WTC11 (cell line): Measurements from ENCODE around the gene IVD. TPM values are rescaled to one million over a fixed set of nuclear protein-coding genes. Genes with fewer than 3 reads are reported as not detected.

ENCODE experiments used
- ATAC-seq: fragments of 200-7000 bp; cut with Tn5 transposase; 2 replicates; pipeline ENCODE4 v1.10.0; 2021; ENCODE audit warnings: mild to moderate bottlenecking, moderate library complexity
- CTCF ChIA-PET: fragments of 300-600 bp; sonication (Branson Sonifier 250); formaldehyde crosslinking; loops from one replicate; lab custom pipeline; 2021; ENCODE audit warnings: antibody characterized with exemption; lab: Charles Lee
- POLR2A ChIA-PET: fragments of 350-600 bp; sonication (Branson Sonifier 250); formaldehyde crosslinking; loops from one replicate; lab custom pipeline; 2021; ENCODE audit warnings: antibody characterized with exemption; lab: Charles Lee
- DNase-seq: peaks from one replicate; pipeline ENCODE4 v3.0.0; 2021; ENCODE audit warnings: low spot score
- H3K27ac Mint-ChIP-seq: 2 replicates; pipeline ENCODE4 v1.8.0; 2021; ENCODE audit warnings: mixed read lengths
- H3K27me3 Mint-ChIP-seq: 2 replicates; pipeline ENCODE4 v1.8.0; 2021; ENCODE audit warnings: low read depth, mild to moderate bottlenecking, moderate library complexity, mixed read lengths
- H3K36me3 Mint-ChIP-seq: 2 replicates; pipeline ENCODE4 v1.8.0; 2021; ENCODE audit warnings: mixed read lengths
- H3K4me1 Mint-ChIP-seq: 2 replicates; pipeline ENCODE4 v1.8.0; 2022; ENCODE audit warnings: mixed read lengths
- H3K4me3 Mint-ChIP-seq: 2 replicates; pipeline ENCODE4 v1.8.0; 2021; ENCODE audit warnings: mild to moderate bottlenecking, moderate library complexity, mixed read lengths
- H3K9me3 Mint-ChIP-seq: 2 replicates; pipeline ENCODE4 v1.8.0; 2021; ENCODE audit warnings: mixed read lengths
- ESRRA ChIP-seq: sonication (generic); formaldehyde crosslinking; IDR thresholded peaks from 2 replicates; pipeline ENCODE4 v1.8.1; 2022; ENCODE audit warnings: mild to moderate bottlenecking, missing genetic modification reagents, borderline replicate concordance
- FOXJ3 ChIP-seq: sonication (generic); formaldehyde crosslinking; IDR thresholded peaks from 2 replicates; pipeline ENCODE4 v1.9.0; 2021; ENCODE audit warnings: missing genetic modification reagents, mild to moderate bottlenecking, borderline replicate concordance
- GTF2I ChIP-seq: fragments of 250-450 bp; sonication (Bioruptor Pico); conservative IDR thresholded peaks from 2 replicates; pipeline ENCODE4 v1.4.0; 2021; ENCODE audit warnings: mild to moderate bottlenecking
- IRF2 ChIP-seq: sonication (generic); formaldehyde crosslinking; IDR thresholded peaks from 2 replicates; pipeline ENCODE4 v1.8.0; 2022; ENCODE audit warnings: low read depth, missing genetic modification reagents, borderline replicate concordance
- JAZF1 ChIP-seq: fragments of 250-450 bp; sonication (Bioruptor Pico); IDR thresholded peaks from 2 replicates; pipeline ENCODE4 v1.9.0; 2021; ENCODE audit warnings: moderate library complexity, mild to moderate bottlenecking, inconsistent platforms
- NFYB ChIP-seq: sonication (generic); formaldehyde crosslinking; conservative IDR thresholded peaks from 2 replicates; pipeline ENCODE4 v1.8.0; 2022; ENCODE audit warnings: low read depth, missing genetic modification reagents
- NR3C1 ChIP-seq: sonication (generic); formaldehyde crosslinking; conservative IDR thresholded peaks from 2 replicates; pipeline ENCODE4 v1.8.1; 2023; ENCODE audit warnings: low read depth, mild to moderate bottlenecking, missing genetic modification reagents
- PRDM15 ChIP-seq: sonication (generic); formaldehyde crosslinking; IDR thresholded peaks from 2 replicates; pipeline ENCODE4 v1.8.0; 2022; ENCODE audit warnings: missing genetic modification reagents
- SMAD3 ChIP-seq: sonication (generic); formaldehyde crosslinking; IDR thresholded peaks from 2 replicates; pipeline ENCODE4 v1.8.0; 2022; ENCODE audit warnings: missing genetic modification reagents, mild to moderate bottlenecking, borderline replicate concordance
- TEAD4 ChIP-seq: sonication (generic); formaldehyde crosslinking; IDR thresholded peaks from 2 replicates; pipeline ENCODE4 v1.8.0; 2022; ENCODE audit warnings: mild to moderate bottlenecking, missing genetic modification reagents
- TP53 ChIP-seq: sonication (generic); formaldehyde crosslinking; IDR thresholded peaks from 2 replicates; pipeline ENCODE4 v1.8.1; 2023; ENCODE audit warnings: mild to moderate bottlenecking, missing genetic modification reagents
- ZNF317 ChIP-seq: sonication (generic); formaldehyde crosslinking; IDR thresholded peaks from 2 replicates; pipeline ENCODE4 v1.8.1; 2023; ENCODE audit warnings: low read depth, mild to moderate bottlenecking, moderate library complexity, missing genetic modification reagents, borderline replicate concordance
- ZNF416 ChIP-seq: fragments of 250-450 bp; sonication (Bioruptor Pico); IDR thresholded peaks from 2 replicates; pipeline ENCODE4 v1.9.0; 2021; ENCODE audit warnings: mild to moderate bottlenecking, inconsistent platforms
- ZNF532 ChIP-seq: fragments of 250-450 bp; sonication (Bioruptor Pico); IDR thresholded peaks from 2 replicates; pipeline ENCODE4 v1.9.0; 2021; ENCODE audit warnings: mild to moderate bottlenecking, borderline replicate concordance
- ZSCAN18 ChIP-seq: fragments of 250-450 bp; sonication (Bioruptor Pico); IDR thresholded peaks from 2 replicates; pipeline ENCODE4 v2.1.2; 2022; ENCODE audit warnings: mild to moderate bottlenecking, moderate library complexity
- total RNA-seq: library from RNA; stranded (reverse); gene quantifications from 3 replicates; pipeline ENCODE4 v1.2.3, GENCODE V29; 2021
- TF ChIP-seq, protein P1 (sequence below): sonication (generic); formaldehyde crosslinking; IDR thresholded peaks from 2 replicates; pipeline ENCODE4 v1.8.0; 2022; ENCODE audit warnings: mild to moderate bottlenecking, missing genetic modification reagents
- TF ChIP-seq, protein P2 (sequence below): sonication (generic); formaldehyde crosslinking; IDR thresholded peaks from 2 replicates; pipeline ENCODE4 v1.8.1; 2023; ENCODE audit warnings: mild to moderate bottlenecking, missing genetic modification reagents, moderate library complexity

IVD gene
- total RNA-seq, 1 experiment from 2014 or later, result 96.1 TPM

- no peak for ATAC-seq
- no peaks in the 10 kb centered on the region for H3K9me3 Mint-ChIP-seq
- CTCF ChIA-PET, result interaction anchor here (1.1 kb wide), 1 partner anchor 10 kb away, joined by 3 read pairs; no protein-coding TSS in a partner anchor
Observed at GRCh38 chr15:40459391-40460015, 53.9 kb downstream of the IVD start.

DNA sequence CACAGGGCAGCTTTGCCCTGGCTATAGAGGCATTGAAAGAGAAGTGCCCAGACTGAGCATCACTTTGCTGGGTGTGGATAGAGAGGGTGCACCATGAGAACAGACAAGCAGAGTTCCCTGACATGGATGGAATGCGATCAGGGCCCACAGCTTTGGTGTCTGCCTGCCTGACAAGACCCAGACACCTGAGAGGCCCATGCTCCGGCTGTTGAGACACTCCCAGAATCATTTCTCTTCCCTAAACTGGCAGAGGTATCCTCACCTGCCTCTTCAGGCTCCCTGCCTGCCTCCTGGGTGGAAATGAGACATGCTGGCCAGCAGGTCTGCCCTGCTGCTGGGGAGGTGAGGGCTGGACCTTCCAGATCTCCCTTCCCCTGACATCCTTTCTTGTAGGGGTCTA lies 54.8 kb downstream of the IVD start:
- H3K27ac Mint-ChIP-seq, result no peak overlapping the region
- POLR2A ChIA-PET, result no interaction called here
- CTCF ChIA-PET, result no interaction called here
- peaks cover 24% of the 10 kb centered on the region for H3K36me3 Mint-ChIP-seq
- DNase-seq, result no peak
- no peaks in the 10 kb centered on the region for H3K9me3 Mint-ChIP-seq
- no peak for ATAC-seq
- no peak overlapping the region for H3K4me3 Mint-ChIP-seq
- H3K27me3 Mint-ChIP-seq, result no peaks in the 10 kb centered on the region
- TF ChIP-seq, protein P1, sequence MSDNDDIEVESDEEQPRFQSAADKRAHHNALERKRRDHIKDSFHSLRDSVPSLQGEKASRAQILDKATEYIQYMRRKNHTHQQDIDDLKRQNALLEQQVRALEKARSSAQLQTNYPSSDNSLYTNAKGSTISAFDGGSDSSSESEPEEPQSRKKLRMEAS (CRISPR knock-in tag), result no peak
- TF ChIP-seq IRF2 (no peak), TP53 (CRISPR knock-in tag) (no peak), NFYB (CRISPR knock-in tag) (no peak), TEAD4 (no peak), ZNF532 (no peak), NR3C1 (CRISPR knock-in tag) (no peak), JAZF1 (no peak), ZNF317 (CRISPR knock-in tag) (no peak), SMAD3 (CRISPR knock-in tag) (no peak), FOXJ3 (CRISPR knock-in tag) (no peak)
- TF ChIP-seq, protein P2, sequence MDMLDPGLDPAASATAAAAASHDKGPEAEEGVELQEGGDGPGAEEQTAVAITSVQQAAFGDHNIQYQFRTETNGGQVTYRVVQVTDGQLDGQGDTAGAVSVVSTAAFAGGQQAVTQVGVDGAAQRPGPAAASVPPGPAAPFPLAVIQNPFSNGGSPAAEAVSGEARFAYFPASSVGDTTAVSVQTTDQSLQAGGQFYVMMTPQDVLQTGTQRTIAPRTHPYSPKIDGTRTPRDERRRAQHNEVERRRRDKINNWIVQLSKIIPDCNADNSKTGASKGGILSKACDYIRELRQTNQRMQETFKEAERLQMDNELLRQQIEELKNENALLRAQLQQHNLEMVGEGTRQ (CRISPR knock-in tag), result no peak
- H3K4me1 Mint-ChIP-seq, result peaks cover 12% of the 10 kb centered on the region

More at GRCh38 chr15:40459391-40460015, 53.9 kb downstream of the IVD start:
- no peaks in the 10 kb centered on the region for H3K27me3 Mint-ChIP-seq
- TF ChIP-seq TP53 (CRISPR knock-in tag) (no peak), ZSCAN18 (CRISPR knock-in tag) (no peak), ESRRA (CRISPR knock-in tag) (no peak), PRDM15 (CRISPR knock-in tag) (no peak), ZNF416 (CRISPR knock-in tag) (no peak), GTF2I (no peak)
- no peak overlapping the region for H3K27ac Mint-ChIP-seq
- DNase-seq, result no peak
- POLR2A ChIA-PET, result no interaction called here
- H3K36me3 Mint-ChIP-seq, result peaks cover 21% of the 10 kb centered on the region
- H3K4me3 Mint-ChIP-seq, result no peak overlapping the region
- peaks cover 21% of the 10 kb centered on the region for H3K4me1 Mint-ChIP-seq
